Measurements from ENCODE around the gene GORAB.

- TF ChIP-seq POLR2AphosphoS5 (IDR thresholded peaks at IDR 0.05; ENCODE audit: low read depth, low read length) (no peak), POLR2A (IDR thresholded peaks at IDR 0.05; ENCODE audit: low read depth, low read length) (no peak), SPI1 (IDR thresholded peaks at IDR 0.05; ENCODE audit: low read depth, low read length) (no peak)
Observed at GRCh38 chr1:170545476-170545875, 13.5 kb downstream of the GORAB start.
